ENCODE results near the gene UBE2N. TPM values are rescaled to one million over a fixed set of nuclear protein-coding genes. Genes with fewer than 3 reads are reported as not detected.
A peak's percentile ranks its signal among the peaks of the same experiment; 100 is the strongest.
"Not testable (repeated sequence)": the region's sequence is repeated elsewhere in the genome, so short reads cannot be mapped to it uniquely, and the experiment has no call there.

The UBE2N gene
- total RNA-seq, 8 experiments from 2014 or later: 62.2 to 129 (median 101) TPM

DNA sequence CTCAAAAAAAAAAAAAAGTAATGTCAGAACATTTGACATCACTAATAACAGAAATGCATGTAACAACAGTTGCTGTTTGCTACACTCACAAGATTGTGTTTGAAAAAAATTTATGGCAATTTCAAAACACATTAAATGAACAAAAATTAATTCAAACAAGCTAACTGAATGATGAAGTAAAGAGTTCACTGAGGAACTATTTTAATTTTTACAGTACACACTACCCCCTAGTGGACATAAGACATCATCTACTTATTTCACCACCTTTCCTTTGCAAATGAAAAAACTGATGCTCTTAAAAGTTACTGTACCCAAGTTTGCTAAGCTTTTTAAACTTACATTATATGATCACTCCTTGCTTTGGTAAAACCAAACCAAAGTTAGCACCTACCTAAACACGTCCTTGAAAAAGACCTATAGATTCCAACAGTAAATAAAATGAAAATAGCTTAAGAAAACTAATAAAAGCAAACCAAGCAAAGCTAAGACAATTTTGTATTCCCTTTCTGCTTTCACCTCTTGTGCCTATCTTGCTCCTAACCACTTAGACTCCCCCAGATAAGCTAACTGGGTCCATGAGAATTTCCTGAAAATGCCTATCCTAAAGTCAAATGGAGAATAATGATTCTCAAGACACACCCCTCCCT lies 22.2 kb downstream of the UBE2N start:
- H3K27ac ChIP-seq: no peak overlapping the region
- in situ Hi-C loops (cut with MboI; ENCODE audit: low pct_unique_long_range_greater_than_20kb in 2 of 9, low sequenced_read_pairs in 9 of 9, unreplicated experiment in 9 of 9): loop anchor here in 1 of 9 experiments (25.0 kb wide), 1 partner anchor 432 kb away; no protein-coding TSS in a partner anchor
- 0 to 89% (median 24%) methylated on average over 1 of the region's 1 CpG for WGBS, 10 experiments

DNA sequence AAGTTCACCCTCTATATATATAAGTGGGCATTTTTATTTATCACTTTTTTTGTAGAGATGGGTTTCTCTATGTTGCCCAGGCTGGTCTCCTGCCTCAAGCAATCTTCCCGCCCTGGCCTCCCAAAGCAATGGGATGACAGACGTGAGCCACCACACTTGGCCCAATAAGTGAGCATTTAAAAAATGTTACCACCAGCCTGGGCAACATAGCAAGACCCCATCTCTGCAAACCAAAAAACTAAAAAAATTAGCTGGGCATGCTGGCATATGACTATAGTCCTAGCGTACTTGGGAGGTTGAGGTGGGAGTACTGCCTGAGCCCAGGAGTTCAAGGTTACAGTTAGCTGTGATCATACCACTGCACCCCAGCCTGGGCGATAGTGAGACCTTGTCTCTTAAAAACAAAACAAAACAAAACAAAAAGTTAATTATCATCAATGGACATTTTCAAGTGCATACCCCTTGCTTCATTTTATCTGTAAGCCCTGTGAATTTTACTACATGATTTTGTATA lies 23.7 kb downstream of the UBE2N start:
- Histone ChIP-seq H3K4me3 (no peak overlapping the region), H3K27ac (no peak overlapping the region), H3K4me1 (replicated peaks in 1 of 2) (peaks cover 0 to 5% of the 10 kb centered on the region in 2 donors)
- WGBS, 10 experiments: 79 to 100% (median 100%) methylated on average over 1 to 4 of the region's 4 CpGs; no CpG with 5 or more reads in 2 of the 10 experiments
- in situ Hi-C loops (cut with MboI; ENCODE audit: low pct_unique_long_range_greater_than_20kb in 2 of 9, low sequenced_read_pairs in 9 of 9, unreplicated experiment in 9 of 9): loop anchor here in 1 of 9 experiments (25.0 kb wide), 1 partner anchor 431 kb away; no protein-coding TSS in a partner anchor
- ATAC-seq (replicated peaks in 6 of 8): no peak

More for the DNA sequence above, 22.2 kb downstream of the UBE2N start:
- ATAC-seq (replicated peaks in 6 of 8): peak in 4 of 8 experiments; percentile 34 to 78 (median 69)
- Histone ChIP-seq H3K4me3 (no peak overlapping the region), H3K4me1 (replicated peaks in 1 of 2) (peaks cover 5 to 9% of the 10 kb centered on the region in 2 donors)

DNA sequence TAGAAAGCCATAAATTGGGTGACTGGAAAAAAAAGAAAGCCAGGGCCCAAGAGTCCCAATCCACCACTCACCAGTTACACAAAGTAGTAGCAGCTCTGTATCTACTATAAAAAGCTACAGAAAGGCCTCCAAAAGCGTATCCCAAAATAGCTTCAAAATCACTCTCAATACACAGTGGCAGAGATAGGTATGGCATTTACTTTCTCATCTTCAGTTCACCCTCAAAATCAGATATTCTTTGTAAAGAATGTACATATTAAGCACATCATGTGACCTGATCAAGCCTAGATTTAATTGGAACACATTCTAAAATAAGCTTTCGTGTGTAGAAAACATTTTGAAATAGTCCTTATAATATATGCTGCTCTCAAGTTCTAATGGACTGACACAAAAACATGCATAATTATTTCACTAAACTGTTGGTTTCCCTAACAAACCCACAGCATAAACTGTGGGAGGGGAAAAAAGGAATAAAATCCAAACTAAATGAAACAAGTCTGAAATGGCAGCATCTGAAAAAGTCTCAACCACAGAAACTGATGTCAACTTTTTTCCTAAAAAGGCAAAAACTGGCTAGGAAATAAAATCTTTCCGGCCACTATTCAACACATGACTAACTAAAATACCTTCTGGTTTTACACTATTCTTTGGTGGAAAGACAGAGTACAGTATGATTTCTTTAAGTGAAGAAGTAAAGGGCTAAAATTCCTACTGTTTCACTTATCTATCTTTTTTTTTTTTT lies 25.9 kb downstream of the UBE2N start:
- 29 to 100% (median 84%) methylated on average over 1 to 3 of the region's 3 CpGs for WGBS, 10 experiments
- in situ Hi-C loops (cut with MboI; ENCODE audit: low pct_unique_long_range_greater_than_20kb in 2 of 9, low sequenced_read_pairs in 9 of 9, unreplicated experiment in 9 of 9): loop anchor here in 1 of 9 experiments (25.0 kb wide), 1 partner anchor 429 kb away; no protein-coding TSS in a partner anchor
- Histone ChIP-seq H3K27ac (no peak overlapping the region), H3K4me3 (no peak overlapping the region), H3K4me1 (replicated peaks in 1 of 2) (peaks cover 0 to 5% of the 10 kb centered on the region in 2 donors)
- peak in 2 of 8 experiments; percentile 5 to 17 for ATAC-seq (replicated peaks in 6 of 8)

DNA sequence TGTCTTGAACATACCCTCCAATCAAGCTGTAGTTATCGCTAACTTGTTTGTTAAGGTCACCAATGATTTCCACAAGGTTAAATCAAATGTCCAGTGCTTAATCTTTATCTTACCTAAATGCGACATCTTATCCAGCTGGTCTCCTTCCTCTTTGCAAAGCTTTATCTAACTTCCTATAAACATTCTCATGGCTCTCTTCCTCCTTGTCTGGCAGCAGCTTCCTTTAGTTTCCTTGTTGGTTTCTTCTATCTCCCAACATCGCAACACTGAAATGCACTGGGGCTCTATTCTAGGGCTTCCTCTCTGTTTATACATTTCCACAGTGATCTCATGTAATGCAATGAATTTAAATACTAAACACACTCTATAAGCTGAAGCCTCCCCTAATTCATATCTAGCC lies 28.7 kb downstream of the UBE2N start:
- no peak for ATAC-seq (replicated peaks in 6 of 8)
- Histone ChIP-seq H3K4me1 (replicated peaks in 1 of 2) (peaks cover 2 to 5% of the 10 kb centered on the region in 2 donors), H3K4me3 (no peak overlapping the region), H3K27ac (no peak overlapping the region)
- in situ Hi-C loops (cut with MboI; ENCODE audit: low pct_unique_long_range_greater_than_20kb in 2 of 9, low sequenced_read_pairs in 9 of 9, unreplicated experiment in 9 of 9): loop anchor here in 1 of 9 experiments (25.0 kb wide), 1 partner anchor 426 kb away; no protein-coding TSS in a partner anchor
- WGBS, 10 experiments: 64 to 100% (median 100%) methylated on average over 1 to 3 of the region's 3 CpGs

DNA sequence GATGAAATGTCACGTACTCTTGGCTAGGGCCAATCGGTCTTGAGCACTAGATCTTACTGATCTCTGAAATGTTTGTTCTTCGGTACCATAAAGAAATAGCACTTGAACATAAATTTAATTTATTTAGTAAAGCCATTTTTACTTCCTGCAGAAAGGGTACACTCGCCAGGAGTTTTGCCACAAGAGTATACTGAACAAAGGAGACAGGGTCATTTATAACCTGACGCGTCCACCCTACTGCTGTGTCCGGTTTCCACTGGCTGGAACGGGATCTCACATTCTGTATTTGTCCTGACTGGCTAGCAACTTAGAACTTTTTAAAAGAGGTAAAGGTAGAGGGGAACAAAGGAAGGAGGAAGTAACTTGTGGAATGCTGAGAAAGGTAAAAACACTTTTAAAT lies 29.4 kb downstream of the UBE2N start:
- H3K27ac ChIP-seq; ATAC-seq (replicated peaks in 6 of 8); H3K4me3 ChIP-seq; H3K4me1 ChIP-seq (replicated peaks in 1 of 2): not testable (repeated sequence)
- in situ Hi-C loops (cut with MboI; ENCODE audit: low pct_unique_long_range_greater_than_20kb in 2 of 9, low sequenced_read_pairs in 9 of 9, unreplicated experiment in 9 of 9): loop anchor here in 1 of 9 experiments (25.0 kb wide), 1 partner anchor 425 kb away; no protein-coding TSS in a partner anchor
- WGBS, 10 experiments: 93 to 100% (median 97%) methylated on average over 1 to 4 of the region's 8 CpGs; no CpG with 5 or more reads in 3 of the 10 experiments

DNA sequence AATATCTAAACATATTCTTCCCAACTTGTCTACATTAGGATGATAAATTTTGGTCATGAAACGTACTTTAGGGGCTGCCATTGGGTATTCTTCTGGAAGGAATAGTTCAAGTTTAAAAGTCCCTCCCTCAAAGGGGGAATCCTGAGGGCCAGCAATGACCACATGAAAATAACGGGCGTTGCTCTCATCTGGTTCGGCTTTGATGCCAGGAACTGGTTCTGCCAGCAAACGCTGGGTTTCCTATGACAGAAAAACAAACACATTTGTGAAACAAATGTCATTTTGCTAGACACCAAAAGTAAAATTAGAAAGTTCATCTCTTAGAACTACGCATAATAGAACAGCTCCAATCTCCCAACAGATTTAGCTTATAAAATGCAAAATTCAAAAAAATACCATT lies 30.7 kb downstream of the UBE2N start:
- peak in 3 of 8 experiments; percentile 68 to 80 (median 77) for ATAC-seq (replicated peaks in 6 of 8)
- in situ Hi-C loops (cut with MboI; ENCODE audit: low pct_unique_long_range_greater_than_20kb in 2 of 9, low sequenced_read_pairs in 9 of 9, unreplicated experiment in 9 of 9): loop anchor here in 1 of 9 experiments (25.0 kb wide), 1 partner anchor 424 kb away; no protein-coding TSS in a partner anchor
- H3K4me3 ChIP-seq; H3K27ac ChIP-seq; H3K4me1 ChIP-seq (replicated peaks in 1 of 2): not testable (repeated sequence)
- 1 to 97% (median 89%) methylated on average over 1 to 6 of the region's 6 CpGs; no CpG with 5 or more reads in 1 of the 10 experiments for WGBS, 10 experiments

DNA sequence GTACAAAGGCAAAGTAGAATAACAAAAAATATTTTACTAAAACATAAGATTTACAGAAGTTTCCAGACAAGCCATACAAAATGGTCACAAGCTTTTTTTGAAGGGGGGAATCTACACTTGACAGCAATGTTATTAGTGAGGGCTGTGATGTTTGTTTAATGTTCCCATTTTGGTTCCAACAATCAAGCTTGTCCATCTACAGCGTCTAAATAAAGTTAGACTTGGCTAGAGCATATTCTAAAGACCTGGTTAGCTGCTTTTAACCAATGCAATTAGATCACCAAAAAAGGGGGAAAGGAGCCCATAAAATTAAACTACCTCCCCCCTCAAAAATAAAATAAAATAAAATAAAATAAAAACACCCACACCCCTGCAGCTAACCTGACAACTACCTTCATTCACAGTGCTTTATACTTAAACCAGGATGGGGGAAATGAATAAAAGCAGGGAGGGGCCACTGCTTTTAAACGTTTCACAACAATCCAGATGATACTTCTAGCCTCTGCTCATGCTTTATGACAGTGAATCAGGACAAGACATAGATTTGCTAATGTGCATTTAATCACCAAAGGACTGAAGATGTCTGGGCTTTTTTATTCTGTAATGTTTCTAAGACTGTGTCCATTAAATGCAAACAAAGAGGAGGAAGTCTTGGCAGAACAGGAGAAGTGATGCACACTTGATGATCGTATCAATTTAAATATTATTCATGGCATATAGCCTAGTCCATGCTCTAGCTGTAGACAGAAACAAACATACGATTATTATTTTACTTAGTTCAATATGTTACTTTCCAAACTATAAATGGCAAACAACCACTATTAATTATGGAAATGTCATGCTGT lies 32.2 kb downstream of the UBE2N start:
- in situ Hi-C loops (cut with MboI; ENCODE audit: low pct_unique_long_range_greater_than_20kb in 2 of 9, low sequenced_read_pairs in 9 of 9, unreplicated experiment in 9 of 9): loop anchor here in 1 of 9 experiments (25.0 kb wide), 1 partner anchor 422 kb away; no protein-coding TSS in a partner anchor
- H3K4me1 ChIP-seq (replicated peaks in 1 of 2); H3K4me3 ChIP-seq; H3K27ac ChIP-seq: not testable (repeated sequence)
- peak in 4 of 8 experiments; percentile 40 to 74 (median 61) for ATAC-seq (replicated peaks in 6 of 8)
- WGBS, 10 experiments: 18 to 100% (median 86%) methylated on average over 1 to 4 of the region's 4 CpGs; no CpG with 5 or more reads in 1 of the 10 experiments

DNA sequence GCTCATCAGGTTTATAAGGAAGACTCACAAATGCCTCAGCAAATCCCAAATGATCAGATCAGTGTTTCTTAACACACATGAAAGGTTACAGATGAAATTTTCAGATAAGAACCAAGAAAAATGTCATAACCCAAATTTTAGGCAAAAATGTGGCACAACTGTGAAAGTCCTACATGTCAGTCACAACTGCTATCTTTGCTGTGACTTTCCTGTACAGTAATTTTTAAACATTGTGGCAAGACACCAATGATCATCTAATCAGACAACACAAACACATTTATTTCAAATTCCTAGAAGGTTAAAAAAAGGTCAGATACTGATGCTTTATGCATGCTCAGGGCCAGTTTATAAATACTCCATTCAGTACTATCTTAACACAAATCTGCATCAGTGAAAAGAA lies 32.9 kb downstream of the UBE2N start:
- peaks cover 0 to 2% of the 10 kb centered on the region in 2 donors for H3K4me1 ChIP-seq (replicated peaks in 1 of 2)
- in situ Hi-C loops (cut with MboI; ENCODE audit: low pct_unique_long_range_greater_than_20kb in 2 of 9, low sequenced_read_pairs in 9 of 9, unreplicated experiment in 9 of 9): loop anchor here in 1 of 9 experiments (25.0 kb wide), 1 partner anchor 422 kb away; no protein-coding TSS in a partner anchor
- H3K4me3 ChIP-seq: no peak overlapping the region
- no peak for ATAC-seq (replicated peaks in 6 of 8)
- no peak overlapping the region for H3K27ac ChIP-seq

DNA sequence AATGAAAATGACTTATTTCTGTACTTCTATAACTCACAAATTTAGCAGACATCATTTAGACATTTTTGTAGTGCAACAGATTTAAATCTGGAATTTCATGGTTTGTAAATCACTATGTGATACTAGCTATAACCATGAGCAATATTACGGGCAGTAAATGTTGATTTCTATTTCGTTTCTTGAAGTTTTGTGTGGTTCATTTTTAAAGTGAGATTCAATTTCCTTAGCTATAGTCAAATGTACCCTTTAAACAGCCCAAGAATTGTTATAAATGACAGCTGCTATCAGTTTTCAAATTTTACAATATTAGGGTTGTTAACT lies 33.8 kb downstream of the UBE2N start:
- no peak overlapping the region for H3K4me3 ChIP-seq
- no peak for ATAC-seq (replicated peaks in 6 of 8)
- WGBS, 10 experiments: 80 to 100% (median 94%) methylated on average over 2 of the region's 2 CpGs; no CpG with 5 or more reads in 1 of the 10 experiments
- H3K27ac ChIP-seq: no peak overlapping the region
- H3K4me1 ChIP-seq (replicated peaks in 1 of 2): peaks cover 0 to 2% of the 10 kb centered on the region in 2 donors
- in situ Hi-C loops (cut with MboI; ENCODE audit: low pct_unique_long_range_greater_than_20kb in 2 of 9, low sequenced_read_pairs in 9 of 9, unreplicated experiment in 9 of 9): loop anchor here in 1 of 9 experiments (25.0 kb wide), 1 partner anchor 421 kb away; no protein-coding TSS in a partner anchor

DNA sequence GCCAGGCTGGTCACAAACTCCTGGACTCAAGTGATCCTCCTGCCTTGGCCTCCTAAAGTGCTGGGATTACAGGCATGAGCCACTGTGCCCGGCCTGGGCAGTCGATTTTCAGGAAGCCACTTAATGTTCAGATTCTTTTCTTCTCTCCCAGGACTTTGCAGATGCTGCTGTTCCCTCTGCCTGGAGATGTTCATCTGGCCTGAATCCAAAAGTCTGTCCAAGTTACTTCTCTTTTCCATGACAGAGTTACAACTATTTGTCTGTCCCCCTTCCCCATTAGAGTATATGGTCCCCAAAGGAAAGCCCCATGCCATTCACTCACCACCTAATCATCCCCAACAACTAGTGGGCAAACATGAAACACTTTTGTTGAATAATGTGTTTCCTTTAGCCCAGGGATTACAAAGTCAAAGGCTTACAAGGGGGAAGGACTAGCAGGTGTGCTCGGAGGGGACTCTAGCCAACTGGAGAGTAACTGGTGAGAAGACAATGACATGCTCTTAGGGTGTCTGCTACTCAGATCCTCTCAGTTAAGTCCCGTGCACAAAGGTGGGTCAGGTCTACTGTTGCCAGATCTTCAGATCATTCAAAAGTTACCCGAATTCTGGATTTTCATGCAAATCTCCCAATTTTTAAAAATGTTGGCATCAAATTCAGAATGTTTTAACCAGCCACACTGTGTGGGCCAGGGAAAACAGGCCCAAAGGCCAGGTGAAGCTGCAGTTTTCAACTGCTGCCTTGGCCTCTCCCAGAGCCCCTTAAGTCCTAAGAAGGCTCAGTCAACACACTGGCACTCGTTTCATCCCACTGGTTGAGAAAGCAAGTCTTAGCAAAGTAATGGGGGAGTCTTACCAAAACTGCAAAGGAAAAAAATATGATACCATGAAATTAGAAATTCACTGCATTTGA lies 34.4 kb downstream of the UBE2N start:
- in situ Hi-C loops (cut with MboI; ENCODE audit: low pct_unique_long_range_greater_than_20kb in 2 of 9, low sequenced_read_pairs in 9 of 9, unreplicated experiment in 9 of 9): loop anchor here in 1 of 9 experiments (25.0 kb wide), 1 partner anchor 420 kb away; no protein-coding TSS in a partner anchor
- WGBS, 10 experiments: 67 to 100% (median 93%) methylated on average over 1 to 5 of the region's 6 CpGs; no CpG with 5 or more reads in 1 of the 10 experiments
- Histone ChIP-seq H3K4me3 (no peak overlapping the region), H3K27ac (no peak overlapping the region), H3K4me1 (replicated peaks in 1 of 2) (peaks cover 0 to 2% of the 10 kb centered on the region in 2 donors)
- ATAC-seq (replicated peaks in 6 of 8): no peak

DNA sequence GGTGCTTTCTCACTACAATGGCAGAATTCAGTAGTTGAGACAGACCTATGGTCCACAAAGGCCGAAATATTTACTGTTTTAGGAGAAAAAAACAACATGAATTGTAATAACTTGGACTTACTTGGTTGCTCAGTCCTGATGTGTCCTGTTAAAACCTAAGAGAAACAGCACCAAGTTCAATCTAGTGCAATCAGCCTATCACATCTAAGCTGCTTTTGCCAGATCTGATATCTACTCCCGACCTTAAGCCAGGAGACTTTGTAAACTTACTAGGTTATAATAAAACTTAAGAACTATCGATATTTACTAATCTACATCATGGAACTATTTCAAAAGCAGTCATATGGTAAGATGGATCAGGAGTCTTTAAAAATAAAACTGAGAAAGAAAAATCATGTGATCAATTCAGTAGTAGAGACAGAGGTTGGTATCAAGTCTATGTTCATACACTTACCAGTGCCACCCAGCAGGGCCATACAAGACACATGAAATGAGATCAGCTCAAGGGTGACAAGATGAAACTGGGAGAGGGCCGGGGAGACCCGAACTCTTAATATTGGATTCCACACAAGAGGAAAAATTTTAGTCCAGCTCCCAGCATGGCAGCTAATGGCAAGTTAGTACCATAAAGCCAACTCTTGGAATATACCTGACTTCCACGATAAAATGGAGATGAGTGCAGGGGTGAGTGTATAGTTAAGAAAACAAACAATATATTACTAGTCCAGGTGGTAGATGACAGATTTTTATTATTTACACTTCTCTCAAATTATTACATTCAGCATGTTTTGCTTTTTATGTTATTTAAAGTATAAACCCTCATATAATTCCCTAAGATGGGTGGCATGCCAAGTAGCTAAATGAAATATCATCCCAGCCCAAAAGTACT lies 36.5 kb downstream of the UBE2N start:
- no peak overlapping the region for H3K27ac ChIP-seq
- ATAC-seq (replicated peaks in 6 of 8): no peak
- 78 to 100% (median 94%) methylated on average over 2 to 6 of the region's 6 CpGs for WGBS, 10 experiments
- in situ Hi-C loops (cut with MboI; ENCODE audit: low pct_unique_long_range_greater_than_20kb in 2 of 9, low sequenced_read_pairs in 9 of 9, unreplicated experiment in 9 of 9): loop anchor here in 1 of 9 experiments (25.0 kb wide), 1 partner anchor 418 kb away; no protein-coding TSS in a partner anchor
- no peak overlapping the region for H3K4me3 ChIP-seq
- H3K4me1 ChIP-seq (replicated peaks in 1 of 2): peaks cover 0 to 2% of the 10 kb centered on the region in 2 donors

Measured in motor neuron (in vitro differentiated cells).